CD4-positive, alpha-beta T cell (primary cell): ENCODE results near the gene ASB5. TPM values are rescaled to one million over a fixed set of nuclear protein-coding genes. Genes with fewer than 3 reads are reported as not detected.
"Not testable (repeated sequence)": the region's sequence is repeated elsewhere in the genome, so short reads cannot be mapped to it uniquely, and the experiment has no call there.

Source experiments
- ATAC-seq: fragments of 200-7000 bp; cut with Tn5 transposase; one replicate; pipeline ENCODE4 v1.10.0; 2022; ENCODE audit warnings: mild to moderate bottlenecking; ENCODE audit not compliant: poor library complexity
- CTCF ChIA-PET: fragments of 350-600 bp; sonication (Branson Sonifier 250); formaldehyde crosslinking; loops from one replicate; lab custom pipeline; 2021; ENCODE audit warnings: antibody characterized with exemption, inconsistent platforms; lab: Charles Lee
- POLR2A ChIA-PET: fragments of 350-600 bp; sonication (Branson Sonifier 250); formaldehyde crosslinking; loops from one replicate; lab custom pipeline; 2021; ENCODE audit warnings: antibody characterized with exemption, inconsistent platforms; lab: Charles Lee
- DNase-seq, 14 experiments: peaks; one replicate each; pipeline ENCODE4 v3.0.0-alpha.2; 2013 to 2020; ENCODE audit warnings: mixed read lengths in 2 of 14
- H3K27ac ChIP-seq, 2 donors: one replicate each; pipeline versions ENCODE4 v1.5.1 to v1.7.0; 2013; ENCODE audit warnings: low read length in 2 of 2, low read depth in 1 of 2, mild to moderate bottlenecking in 1 of 2
- H3K27me3 ChIP-seq, 2 experiments: 1 replicate in 1 of 2; 2 replicates in 1 of 2; pipeline versions ENCODE4 v1.6.1 to v1.7.0; 2013; ENCODE audit warnings: low read length in 2 of 2, control low read depth in 1 of 2, mild to moderate bottlenecking in 1 of 2, moderate library complexity in 1 of 2; ENCODE audit not compliant: insufficient read depth in 2 of 2, control insufficient read depth in 1 of 2
- H3K36me3 ChIP-seq: one replicate; pipeline ENCODE4 v1.6.1; 2013; ENCODE audit warnings: low read length, control low read depth; ENCODE audit not compliant: insufficient read depth
- H3K4me1 ChIP-seq: one replicate; pipeline ENCODE4 v1.6.1; 2013; ENCODE audit warnings: low read length, control low read depth; ENCODE audit not compliant: insufficient read depth
- H3K4me3 ChIP-seq: one replicate; pipeline ENCODE4 v1.5.1; 2013; ENCODE audit warnings: mild to moderate bottlenecking, low read length, moderate library complexity
- H3K9me3 ChIP-seq, 2 experiments: 1 replicate in 1 of 2; 2 replicates in 1 of 2; pipeline versions ENCODE4 v1.6.1 to v1.7.0; 2013; ENCODE audit warnings: low read length in 2 of 2, mild to moderate bottlenecking in 2 of 2, control low read depth in 1 of 2, moderate library complexity in 1 of 2; ENCODE audit not compliant: control insufficient read depth in 1 of 2, insufficient read depth in 1 of 2
- H3K27ac Mint-ChIP-seq: one replicate; pipeline ENCODE4 v1.8.0; 2020; ENCODE audit warnings: mixed read lengths
- H3K27me3 Mint-ChIP-seq: one replicate; pipeline ENCODE4 v1.8.0; 2021; ENCODE audit warnings: mixed read lengths
- H3K36me3 Mint-ChIP-seq: one replicate; pipeline ENCODE4 v1.8.0; 2021; ENCODE audit warnings: low read depth, mixed read lengths
- H3K4me1 Mint-ChIP-seq: one replicate; pipeline ENCODE4 v1.8.0; 2021; ENCODE audit warnings: low read depth, mixed read lengths
- H3K4me3 Mint-ChIP-seq: one replicate; pipeline ENCODE4 v1.8.0; 2020; ENCODE audit warnings: mild to moderate bottlenecking, mixed read lengths
- H3K9me3 Mint-ChIP-seq: one replicate; pipeline ENCODE4 v1.8.0; 2020; ENCODE audit warnings: mixed read lengths
- CTCF ChIP-seq: fragments of 200-600 bp; IDR thresholded peaks from one replicate; pipeline ENCODE4 v1.8.0; 2022; ENCODE audit warnings: antibody characterized with exemption, mild to moderate bottlenecking
- intact Hi-C, 2 experiments: fragments of 100-400 bp; cut with DNase I in 1 of 2; cut with micrococcal nuclease in 1 of 2; formaldehyde crosslinking; loops; one replicate each; pipeline versions ENCODE4 v1.15.1 to v1.9.0; 2023 to 2025; cut with DNase I, micrococcal nuclease
- total RNA-seq, 174 experiments: library from RNA in 2 of 174; stranded (reverse) in 2 of 174; gene quantifications; one replicate each; pipeline ENCODE4 v1.2.3 and lab custom pipeline; 2021 to 2026

Gene ASB5
- total RNA-seq, 2 experiments from 2014 or later = not detected

GRCh38 chr4:176223561-176223960, 45.5 kb downstream of the ASB5 start:
- DNase-seq (no peak), ATAC-seq (no peak)
- Histone ChIP-seq H3K4me1 (no peaks in the 10 kb centered on the region), H3K36me3 (no peaks in the 10 kb centered on the region), H3K27me3 (peaks cover 0 to 4% of the 10 kb centered on the region in 2 experiments), H3K4me3 (no peak overlapping the region), H3K9me3 (no peaks in the 10 kb centered on the region), H3K27ac (no peak overlapping the region)
- intact Hi-C loops = no loop called here
- CTCF ChIA-PET = no interaction called here
- no peak for TF ChIP-seq CTCF
- no peaks in the 10 kb centered on the region for H3K9me3 Mint-ChIP-seq
- no peak overlapping the region for H3K27ac Mint-ChIP-seq
- H3K27me3 Mint-ChIP-seq = peaks cover 18% of the 10 kb centered on the region
- POLR2A ChIA-PET = no interaction called here
- H3K4me3 Mint-ChIP-seq = no peak overlapping the region
- no peaks in the 10 kb centered on the region for H3K36me3 Mint-ChIP-seq
- H3K4me1 Mint-ChIP-seq = no peaks in the 10 kb centered on the region

GRCh38 chr4:176222149-176222548, 46.9 kb downstream of the ASB5 start:
- no peaks in the 10 kb centered on the region for H3K9me3 ChIP-seq
- ATAC-seq = no peak
- Mint-ChIP-seq H3K4me3 (no peak overlapping the region), H3K27ac (no peak overlapping the region), H3K27me3 (peaks cover 18% of the 10 kb centered on the region), H3K9me3 (no peaks in the 10 kb centered on the region), H3K36me3 (no peaks in the 10 kb centered on the region), H3K4me1 (no peaks in the 10 kb centered on the region)
- ChIA-PET POLR2A (no interaction called here), CTCF (no interaction called here)
- H3K4me1 ChIP-seq = no peaks in the 10 kb centered on the region
- no peak for DNase-seq
- peaks cover 0 to 4% of the 10 kb centered on the region in 2 experiments for H3K27me3 ChIP-seq
- TF ChIP-seq CTCF = no peak
- no peak overlapping the region for H3K27ac ChIP-seq
- no peak overlapping the region for H3K4me3 ChIP-seq
- H3K36me3 ChIP-seq = no peaks in the 10 kb centered on the region
- intact Hi-C loops = no loop called here

GRCh38 chr4:176217510-176217909, 51.5 kb downstream of the ASB5 start:
- Mint-ChIP-seq H3K27ac (no peak overlapping the region), H3K36me3 (no peaks in the 10 kb centered on the region), H3K27me3 (peaks cover 18% of the 10 kb centered on the region), H3K4me3 (no peak overlapping the region), H3K9me3 (no peaks in the 10 kb centered on the region), H3K4me1 (no peaks in the 10 kb centered on the region)
- H3K36me3 ChIP-seq = no peaks in the 10 kb centered on the region
- ChIA-PET CTCF (interaction anchor here (0.8 kb wide), 1 partner anchor 12 kb away, joined by 4 read pairs; no protein-coding TSS in a partner anchor), POLR2A (no interaction called here)
- H3K4me3 ChIP-seq = no peak overlapping the region
- intact Hi-C loops = no loop called here
- no peak for TF ChIP-seq CTCF
- DNase-seq (no peak), ATAC-seq (no peak)
- H3K4me1 ChIP-seq = no peaks in the 10 kb centered on the region
- no peak overlapping the region for H3K27ac ChIP-seq
- H3K27me3 ChIP-seq = peaks cover 0 to 4% of the 10 kb centered on the region in 2 experiments
- no peaks in the 10 kb centered on the region for H3K9me3 ChIP-seq

DNA sequence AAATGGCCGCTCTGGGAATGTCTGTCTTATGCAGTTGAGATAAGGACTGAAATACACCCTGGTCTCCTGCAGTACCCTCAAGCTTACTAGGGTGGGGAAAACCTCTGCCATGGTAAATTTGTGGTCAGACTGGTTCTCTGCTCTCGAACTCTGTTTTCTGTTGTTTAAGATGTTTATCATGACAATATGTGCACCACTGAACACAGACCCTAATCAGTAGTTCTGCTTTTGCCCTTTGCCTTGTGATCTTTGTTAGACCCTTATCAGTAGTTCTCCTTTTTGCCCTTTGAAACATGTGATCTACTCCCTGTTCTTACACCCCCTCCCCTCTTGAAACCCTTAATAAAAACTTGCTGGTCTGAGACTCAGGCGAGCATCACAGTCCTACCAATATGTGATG, 56.7 kb downstream of the ASB5 start:
- H3K27ac Mint-ChIP-seq, H3K4me3 ChIP-seq, H3K4me1 ChIP-seq, POLR2A ChIA-PET, H3K9me3 Mint-ChIP-seq, DNase-seq, intact Hi-C loops, H3K4me1 Mint-ChIP-seq, H3K27ac ChIP-seq, H3K4me3 Mint-ChIP-seq, H3K9me3 ChIP-seq, CTCF ChIA-PET, ATAC-seq, H3K27me3 ChIP-seq, H3K36me3 Mint-ChIP-seq, H3K36me3 ChIP-seq: not testable (repeated sequence)
- H3K27me3 Mint-ChIP-seq = peaks cover 31% of the 10 kb centered on the region
